ENCODE data around the gene GP2. TPM values are rescaled to one million over a fixed set of nuclear protein-coding genes. Genes with fewer than 3 reads are reported as not detected.

The GP2 gene
- total and polyA plus RNA-seq, 2 donors (not counting 1 experiment from before 2014, with no cell fraction given) = not detected

GRCh38 chr16:20311548-20311947 lies 15.8 kb downstream of the GP2 start:
- no peaks in the 10 kb centered on the region for H3K9me3 ChIP-seq (ENCODE audit: control insufficient read depth, insufficient read depth, low read depth, low read length)
- no peak for TF ChIP-seq EZH2 (IDR thresholded peaks at IDR 0.05; ENCODE audit: low read length, missing control alignments)
- TF ChIP-seq CTCF (conservative IDR thresholded peaks at IDR 0.05 in 1 of 2, IDR thresholded peaks at IDR 0.05 in 1 of 2; ENCODE audit: low read depth in 1 of 2, low read length in 2 of 2) = no peak
- H3K27ac ChIP-seq (ENCODE audit: insufficient read depth, low read length) = no peak overlapping the region

DNA sequence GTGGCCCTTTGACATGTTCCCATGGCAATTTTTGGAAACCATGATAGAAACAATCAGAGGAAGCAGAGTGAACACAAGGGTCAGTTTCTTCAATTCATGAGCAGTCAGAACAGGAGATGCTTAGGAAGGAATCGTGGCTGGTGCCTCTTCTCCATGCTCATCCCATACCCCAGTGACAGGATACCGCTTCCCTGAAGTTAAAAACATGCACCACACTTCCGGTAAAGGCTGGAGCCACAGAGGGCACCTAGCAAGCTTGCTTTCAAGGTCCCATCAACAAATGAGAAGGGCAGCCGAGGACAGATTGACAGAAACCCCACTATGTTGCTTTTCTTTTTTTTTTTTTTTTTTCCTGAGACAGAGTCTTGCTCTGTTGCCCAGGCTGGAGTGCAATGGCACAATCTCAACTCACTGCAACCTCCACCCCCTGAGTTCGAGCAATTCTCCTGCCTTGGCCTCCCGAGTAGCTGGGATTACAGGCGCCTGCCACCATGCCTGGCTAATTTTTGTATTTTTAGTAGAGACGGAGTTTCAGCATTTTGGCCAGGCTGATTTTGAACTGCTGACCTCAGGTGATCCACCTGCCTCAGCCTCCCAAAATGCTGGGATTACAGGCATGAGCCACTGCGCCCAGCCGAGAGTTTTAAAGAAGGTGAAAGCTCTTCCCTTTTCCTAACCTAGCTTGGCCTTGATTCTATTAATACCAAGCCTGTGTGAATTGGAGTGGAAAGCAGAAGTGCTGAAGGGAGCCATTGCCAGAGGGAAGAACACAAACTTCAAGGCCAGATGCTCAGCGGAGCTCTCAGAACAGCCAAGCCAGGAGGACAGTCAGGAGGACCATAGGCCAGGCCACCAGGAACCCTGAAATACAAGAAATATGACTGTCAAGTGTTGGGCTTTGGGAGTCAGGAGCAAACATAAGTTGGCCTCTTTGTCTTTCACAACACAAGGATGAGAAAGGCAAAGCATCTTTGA lies 16.6 kb downstream of the GP2 start:
- TF ChIP-seq CTCF (conservative IDR thresholded peaks at IDR 0.05 in 1 of 2, IDR thresholded peaks at IDR 0.05 in 1 of 2; ENCODE audit: low read depth in 1 of 2, low read length in 2 of 2) (no peak), EZH2 (IDR thresholded peaks at IDR 0.05; ENCODE audit: low read length, missing control alignments) (no peak)
- DNase-seq (ENCODE audit: low read depth in 2 of 2) = no peak
- no peaks in the 10 kb centered on the region for H3K36me3 ChIP-seq (ENCODE audit: control insufficient read depth, insufficient read depth, low read length)

More at GRCh38 chr16:20311548-20311947, 15.8 kb downstream of the GP2 start:
- H4K20me1 ChIP-seq (ENCODE audit: control insufficient read depth, extremely low read depth, insufficient read depth, low read length) = no peaks in the 10 kb centered on the region
- H3K36me3 ChIP-seq (ENCODE audit: control insufficient read depth, insufficient read depth, low read length) = no peaks in the 10 kb centered on the region
- DNase-seq (ENCODE audit: low read depth in 2 of 2) = no peak
- H3K79me2 ChIP-seq (ENCODE audit: control insufficient read depth, insufficient read depth, low read length) = no peaks in the 10 kb centered on the region
- H3K4me1 ChIP-seq (ENCODE audit: control insufficient read depth, extremely low read depth, insufficient read depth, low read length) = no peaks in the 10 kb centered on the region
- no peaks in the 10 kb centered on the region for H3K27me3 ChIP-seq (ENCODE audit: control insufficient read depth, insufficient read depth, low read length)
- no peak overlapping the region for H2AFZ ChIP-seq (ENCODE audit: low read length)
- H3K4me3 ChIP-seq (replicated peaks in 1 of 4; ENCODE audit: control extremely low read depth in 1 of 4, insufficient read depth in 1 of 4, low read depth in 3 of 4, low read length in 4 of 4) = no peak overlapping the region
- no peak overlapping the region for H3K9ac ChIP-seq (ENCODE audit: insufficient read depth, low read length)
- no peak overlapping the region for H3K4me2 ChIP-seq (ENCODE audit: extremely low read depth, insufficient read depth, low read length)

DNA sequence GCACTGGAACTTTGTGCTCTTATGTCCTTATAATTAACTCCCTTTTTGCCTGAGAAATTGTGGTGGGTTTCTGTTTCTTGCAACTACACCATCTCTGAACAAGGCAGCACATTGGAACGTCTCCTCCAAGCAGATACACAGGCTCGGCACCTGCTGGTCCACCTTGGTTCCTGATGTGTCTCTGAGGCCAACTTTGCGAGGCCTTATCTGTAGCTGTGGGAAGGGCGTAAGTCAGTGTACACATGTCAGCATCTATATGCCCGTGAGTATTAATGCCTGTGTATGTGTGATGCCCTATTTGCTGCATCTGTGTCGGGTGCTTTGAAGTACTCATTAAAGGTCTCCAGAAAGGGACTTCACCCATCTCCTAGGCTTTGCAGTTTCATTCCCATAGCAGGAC lies 17.5 kb downstream of the GP2 start:
- no peaks in the 10 kb centered on the region for H4K20me1 ChIP-seq (ENCODE audit: control insufficient read depth, extremely low read depth, insufficient read depth, low read length)
- H3K9ac ChIP-seq (ENCODE audit: insufficient read depth, low read length) = no peak overlapping the region
- H3K27me3 ChIP-seq (ENCODE audit: control insufficient read depth, insufficient read depth, low read length) = no peaks in the 10 kb centered on the region
- no peaks in the 10 kb centered on the region for H3K36me3 ChIP-seq (ENCODE audit: control insufficient read depth, insufficient read depth, low read length)
- no peaks in the 10 kb centered on the region for H3K9me3 ChIP-seq (ENCODE audit: control insufficient read depth, insufficient read depth, low read depth, low read length)
- DNase-seq (ENCODE audit: low read depth in 2 of 2) = no peak
- TF ChIP-seq CTCF (conservative IDR thresholded peaks at IDR 0.05 in 1 of 2, IDR thresholded peaks at IDR 0.05 in 1 of 2; ENCODE audit: low read depth in 1 of 2, low read length in 2 of 2) (no peak), EZH2 (IDR thresholded peaks at IDR 0.05; ENCODE audit: low read length, missing control alignments) (no peak)
- no peaks in the 10 kb centered on the region for H3K79me2 ChIP-seq (ENCODE audit: control insufficient read depth, insufficient read depth, low read length)
- no peak overlapping the region for H3K4me3 ChIP-seq (replicated peaks in 1 of 4; ENCODE audit: control extremely low read depth in 1 of 4, insufficient read depth in 1 of 4, low read depth in 3 of 4, low read length in 4 of 4)
- H3K4me2 ChIP-seq (ENCODE audit: extremely low read depth, insufficient read depth, low read length) = no peak overlapping the region
- no peak overlapping the region for H2AFZ ChIP-seq (ENCODE audit: low read length)
- H3K4me1 ChIP-seq (ENCODE audit: control insufficient read depth, extremely low read depth, insufficient read depth, low read length) = no peaks in the 10 kb centered on the region
- H3K27ac ChIP-seq (ENCODE audit: insufficient read depth, low read length) = no peak overlapping the region

More for the DNA sequence above, 16.6 kb downstream of the GP2 start:
- Histone ChIP-seq H3K9ac (ENCODE audit: insufficient read depth, low read length) (no peak overlapping the region), H3K27me3 (ENCODE audit: control insufficient read depth, insufficient read depth, low read length) (no peaks in the 10 kb centered on the region), H3K9me3 (ENCODE audit: control insufficient read depth, insufficient read depth, low read depth, low read length) (no peaks in the 10 kb centered on the region), H2AFZ (ENCODE audit: low read length) (no peak overlapping the region), H3K4me2 (ENCODE audit: extremely low read depth, insufficient read depth, low read length) (no peak overlapping the region), H3K79me2 (ENCODE audit: control insufficient read depth, insufficient read depth, low read length) (no peaks in the 10 kb centered on the region), H4K20me1 (ENCODE audit: control insufficient read depth, extremely low read depth, insufficient read depth, low read length) (no peaks in the 10 kb centered on the region), H3K4me3 (replicated peaks in 1 of 4; ENCODE audit: control extremely low read depth in 1 of 4, insufficient read depth in 1 of 4, low read depth in 3 of 4, low read length in 4 of 4) (no peak overlapping the region), H3K4me1 (ENCODE audit: control insufficient read depth, extremely low read depth, insufficient read depth, low read length) (no peaks in the 10 kb centered on the region), H3K27ac (ENCODE audit: insufficient read depth, low read length) (no peak overlapping the region)

All from fibroblast of lung (primary cell).